Caco-2 (cell line): ENCODE data around the gene MCUB. TPM values are rescaled to one million over a fixed set of nuclear protein-coding genes. Genes with fewer than 3 reads are reported as not detected.

Experiments used
- BruUV-seq: library from RNA; stranded (reverse); fragments of 400-500 nt; replicated peaks from 2 replicates; lab custom pipeline; 2021; lab: Mats Ljungman, UMichigan
- CTCF ChIA-PET: fragments of 300-600 bp; sonication (Branson Sonifier 250); formaldehyde crosslinking; loops from one replicate; lab custom pipeline; 2022; ENCODE audit warnings: antibody characterized with exemption; lab: Charles Lee
- POLR2A ChIA-PET: fragments of 300-600 bp; sonication (Branson Sonifier 250); formaldehyde crosslinking; loops from one replicate; lab custom pipeline; 2022; ENCODE audit warnings: antibody characterized with exemption; lab: Charles Lee
- DNase-seq, 2 experiments: peaks; one replicate each; pipeline versions ENCODE4 v3.0.0 to v3.0.0-alpha.2; 2020 to 2022
- H3K27me3 ChIP-seq: replicated peaks from 2 replicates; pipeline ENCODE4 v1.6.0; 2011; ENCODE audit warnings: low read length; ENCODE audit not compliant: control insufficient read depth, insufficient read depth
- H3K36me3 ChIP-seq: 2 replicates; pipeline ENCODE4 v1.5.1; 2011; ENCODE audit warnings: low read length; ENCODE audit not compliant: control insufficient read depth, insufficient read depth
- H3K4me1 ChIP-seq: fragments of 250-450 bp; sonication (Bioruptor Pico); 2 replicates; pipeline ENCODE4 v1.5.1; 2020; ENCODE audit warnings: mild to moderate bottlenecking
- H3K4me3 ChIP-seq: 2 replicates; pipeline ENCODE4 v1.5.1; 2011; ENCODE audit warnings: low read depth, mild to moderate bottlenecking, control low read depth, low read length
- H3K9me3 ChIP-seq: fragments of 250-450 bp; sonication (Bioruptor Pico); 2 replicates; pipeline ENCODE4 v1.5.1; 2020; ENCODE audit warnings: mild to moderate bottlenecking, moderate library complexity
- H3K27ac Mint-ChIP-seq: one replicate; pipeline ENCODE4 v1.8.0; 2022; ENCODE audit warnings: mixed read lengths; ENCODE audit not compliant: unreplicated experiment
- H3K27me3 Mint-ChIP-seq: one replicate; pipeline ENCODE4 v1.8.0; 2022; ENCODE audit warnings: mixed read lengths; ENCODE audit not compliant: insufficient read depth, unreplicated experiment
- H3K36me3 Mint-ChIP-seq: one replicate; pipeline ENCODE4 v1.8.0; 2022; ENCODE audit warnings: mild to moderate bottlenecking, mixed read lengths; ENCODE audit not compliant: insufficient read depth, unreplicated experiment
- H3K4me1 Mint-ChIP-seq: one replicate; pipeline ENCODE4 v1.8.0; 2022; ENCODE audit warnings: low read depth, mixed read lengths; ENCODE audit not compliant: unreplicated experiment
- H3K4me3 Mint-ChIP-seq: one replicate; pipeline ENCODE4 v1.8.0; 2022; ENCODE audit warnings: mild to moderate bottlenecking, moderate library complexity, mixed read lengths; ENCODE audit not compliant: unreplicated experiment
- H3K9me3 Mint-ChIP-seq: one replicate; pipeline ENCODE4 v1.8.0; 2022; ENCODE audit warnings: mixed read lengths; ENCODE audit not compliant: unreplicated experiment
- CTCF ChIP-seq, 2 experiments: fragments of 200-600 bp in 1 of 2; IDR thresholded peaks; 1 replicate in 1 of 2; 2 replicates in 1 of 2; pipeline versions ENCODE4 v1.5.1 to v1.8.0; 2011 to 2022; ENCODE audit warnings: antibody characterized with exemption in 1 of 2, control low read depth in 1 of 2, inconsistent platforms in 1 of 2, low read depth in 1 of 2, low read length in 1 of 2, mild to moderate bottlenecking in 1 of 2, moderate library complexity in 1 of 2; ENCODE audit not compliant: insufficient read depth in 1 of 2, severe bottlenecking in 1 of 2, unreplicated experiment in 1 of 2
- intact Hi-C: fragments of 100-400 bp; cut with micrococcal nuclease; formaldehyde crosslinking; loops from one replicate; pipeline ENCODE4 v1.10.0; 2022; ENCODE audit not compliant: unreplicated experiment
- total RNA-seq: library from RNA; stranded (reverse); gene quantifications from 2 replicates; pipeline ENCODE4 v1.2.3, GENCODE V29; 2022

The MCUB gene
- total RNA-seq, 1 experiment from 2014 or later: 3.6 TPM

- POLR2A ChIA-PET: no interaction called here
- no peak overlapping the region for H3K27ac Mint-ChIP-seq
- Histone ChIP-seq H3K9me3 (no peaks in the 10 kb centered on the region), H3K27me3 (no peaks in the 10 kb centered on the region), H3K36me3 (no peaks in the 10 kb centered on the region), H3K4me3 (no peak overlapping the region), H3K4me1 (no peaks in the 10 kb centered on the region)
- H3K4me3 Mint-ChIP-seq: no peak overlapping the region
- intact Hi-C loops: no loop called here
- peaks cover 10% of the 10 kb centered on the region for H3K36me3 Mint-ChIP-seq
- DNase-seq: no peak
- no peaks in the 10 kb centered on the region for H3K4me1 Mint-ChIP-seq
- TF ChIP-seq CTCF (IDR thresholded peaks at IDR 0.05; ENCODE audit: insufficient read depth in 1 of 2, low read depth in 1 of 2, low read length in 1 of 2, severe bottlenecking in 1 of 2, unreplicated experiment in 1 of 2): no peak
- BruUV-seq: no TSS peak
- H3K27me3 Mint-ChIP-seq: no peaks in the 10 kb centered on the region
- CTCF ChIA-PET: no interaction called here
- H3K9me3 Mint-ChIP-seq: no peaks in the 10 kb centered on the region
Measured at GRCh38 chr4:109548655-109549054, 11.4 kb upstream of the MCUB start.

DNA sequence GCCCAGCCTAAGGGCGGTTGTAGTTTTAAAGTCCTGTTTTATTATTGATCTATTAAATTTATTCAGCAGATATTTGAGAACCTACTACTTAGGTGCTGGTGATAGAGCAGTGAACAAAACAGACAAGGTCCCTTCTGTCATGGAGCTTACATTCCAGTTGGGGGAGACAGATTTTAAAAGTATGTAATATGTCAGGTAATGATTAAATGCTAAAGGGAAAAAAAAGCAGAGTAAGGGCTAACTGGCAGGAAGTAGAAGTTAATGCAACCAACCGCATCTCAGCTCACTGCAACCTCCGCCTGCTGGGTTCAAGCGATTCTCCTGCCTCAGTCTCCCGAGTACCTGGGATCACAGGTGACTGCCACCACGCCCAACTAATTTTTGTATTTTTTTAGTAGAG lies 7.8 kb upstream of the MCUB start:
- intact Hi-C loops: no loop called here
- no peak for DNase-seq
- Mint-ChIP-seq H3K36me3 (peaks cover 15% of the 10 kb centered on the region), H3K27ac (no peak overlapping the region), H3K27me3 (no peaks in the 10 kb centered on the region), H3K4me1 (no peaks in the 10 kb centered on the region), H3K9me3 (no peaks in the 10 kb centered on the region), H3K4me3 (no peak overlapping the region)
- CTCF ChIA-PET: no interaction called here
- no peaks in the 10 kb centered on the region for H3K36me3 ChIP-seq
- no peaks in the 10 kb centered on the region for H3K27me3 ChIP-seq
- H3K9me3 ChIP-seq: no peaks in the 10 kb centered on the region
- no peak for TF ChIP-seq CTCF (IDR thresholded peaks at IDR 0.05; ENCODE audit: insufficient read depth in 1 of 2, low read depth in 1 of 2, low read length in 1 of 2, severe bottlenecking in 1 of 2, unreplicated experiment in 1 of 2)
- POLR2A ChIA-PET: no interaction called here
- BruUV-seq: no TSS peak
- no peaks in the 10 kb centered on the region for H3K4me1 ChIP-seq
- no peak overlapping the region for H3K4me3 ChIP-seq

- Mint-ChIP-seq H3K27me3 (no peaks in the 10 kb centered on the region), H3K4me1 (no peaks in the 10 kb centered on the region), H3K27ac (no peak overlapping the region), H3K36me3 (peaks cover 11% of the 10 kb centered on the region), H3K4me3 (no peak overlapping the region), H3K9me3 (no peaks in the 10 kb centered on the region)
- ChIA-PET POLR2A (no interaction called here), CTCF (no interaction called here)
- Histone ChIP-seq H3K4me3 (no peak overlapping the region), H3K36me3 (no peaks in the 10 kb centered on the region), H3K9me3 (no peaks in the 10 kb centered on the region), H3K27me3 (no peaks in the 10 kb centered on the region), H3K4me1 (no peaks in the 10 kb centered on the region)
- intact Hi-C loops: no loop called here
- no peak for DNase-seq
- no peak for TF ChIP-seq CTCF (IDR thresholded peaks at IDR 0.05; ENCODE audit: insufficient read depth in 1 of 2, low read depth in 1 of 2, low read length in 1 of 2, severe bottlenecking in 1 of 2, unreplicated experiment in 1 of 2)
- no TSS peak for BruUV-seq
Measured at GRCh38 chr4:109553130-109553529, 6.9 kb upstream of the MCUB start.
